KMS-11 (cell line): ENCODE data around the gene CZIB.

ENCODE experiments used
- H2AFZ ChIP-seq: fragments of 200-600 bp; sonication (generic); 2 replicates; pipeline ENCODE4 v1.6.1; 2016; ENCODE audit warnings: antibody characterized with exemption, mixed run types, low read depth
- H3K27ac ChIP-seq: fragments of 200-600 bp; sonication (generic); 2 replicates; pipeline ENCODE4 v1.6.1; 2016; ENCODE audit warnings: mild to moderate bottlenecking, mixed run types
- H3K27me3 ChIP-seq: fragments of 200-600 bp; sonication (generic); 2 replicates; pipeline ENCODE4 v1.6.1; 2017; ENCODE audit warnings: mild to moderate bottlenecking, low read depth, mixed run types, moderate library complexity; ENCODE audit not compliant: insufficient read depth
- H3K36me3 ChIP-seq: fragments of 200-600 bp; sonication (generic); 2 replicates; pipeline ENCODE4 v1.6.1; 2017; ENCODE audit warnings: mild to moderate bottlenecking, mixed run types; ENCODE audit not compliant: insufficient read depth
- H3K4me1 ChIP-seq: fragments of 200-600 bp; sonication (generic); 2 replicates; pipeline ENCODE4 v1.6.1; 2016; ENCODE audit warnings: mild to moderate bottlenecking, low read depth, mixed run types; ENCODE audit not compliant: poor library complexity, severe bottlenecking
- H3K4me2 ChIP-seq: fragments of 200-600 bp; sonication (generic); 2 replicates; pipeline ENCODE4 v1.7.0; 2016; ENCODE audit warnings: mild to moderate bottlenecking, mixed run types
- H3K4me3 ChIP-seq: fragments of 200-600 bp; sonication (generic); IDR thresholded peaks from 2 replicates; pipeline ENCODE4 v1.6.1; 2017; ENCODE audit warnings: low read depth, low read length, mixed read lengths; ENCODE audit not compliant: insufficient read depth
- H3K79me2 ChIP-seq: fragments of 200-600 bp; sonication (generic); 2 replicates; pipeline ENCODE4 v1.6.1; 2016; ENCODE audit warnings: low read depth, mixed run types; ENCODE audit not compliant: insufficient read depth
- H3K9ac ChIP-seq: fragments of 200-600 bp; sonication (generic); 2 replicates; pipeline ENCODE4 v1.6.1; 2016; ENCODE audit warnings: mild to moderate bottlenecking, mixed run types
- H4K20me1 ChIP-seq: fragments of 200-600 bp; sonication (generic); 2 replicates; pipeline ENCODE4 v1.6.1; 2016; ENCODE audit warnings: mild to moderate bottlenecking, mixed run types; ENCODE audit not compliant: insufficient read depth
- TF ChIP-seq, protein P1 (sequence below): fragments of 200-600 bp; sonication (generic); conservative IDR thresholded peaks from 2 replicates; pipeline ENCODE4 v1.6.1; 2017; ENCODE audit warnings: low read depth, mild to moderate bottlenecking, antibody characterized with exemption, low read length, moderate library complexity, mixed read lengths

CZIB gene

GRCh38 chr1:53255031-53255430 lies 34.6 kb upstream of the CZIB start:
- no peaks in the 10 kb centered on the region for H3K4me1 ChIP-seq
- TF ChIP-seq, protein P1, sequence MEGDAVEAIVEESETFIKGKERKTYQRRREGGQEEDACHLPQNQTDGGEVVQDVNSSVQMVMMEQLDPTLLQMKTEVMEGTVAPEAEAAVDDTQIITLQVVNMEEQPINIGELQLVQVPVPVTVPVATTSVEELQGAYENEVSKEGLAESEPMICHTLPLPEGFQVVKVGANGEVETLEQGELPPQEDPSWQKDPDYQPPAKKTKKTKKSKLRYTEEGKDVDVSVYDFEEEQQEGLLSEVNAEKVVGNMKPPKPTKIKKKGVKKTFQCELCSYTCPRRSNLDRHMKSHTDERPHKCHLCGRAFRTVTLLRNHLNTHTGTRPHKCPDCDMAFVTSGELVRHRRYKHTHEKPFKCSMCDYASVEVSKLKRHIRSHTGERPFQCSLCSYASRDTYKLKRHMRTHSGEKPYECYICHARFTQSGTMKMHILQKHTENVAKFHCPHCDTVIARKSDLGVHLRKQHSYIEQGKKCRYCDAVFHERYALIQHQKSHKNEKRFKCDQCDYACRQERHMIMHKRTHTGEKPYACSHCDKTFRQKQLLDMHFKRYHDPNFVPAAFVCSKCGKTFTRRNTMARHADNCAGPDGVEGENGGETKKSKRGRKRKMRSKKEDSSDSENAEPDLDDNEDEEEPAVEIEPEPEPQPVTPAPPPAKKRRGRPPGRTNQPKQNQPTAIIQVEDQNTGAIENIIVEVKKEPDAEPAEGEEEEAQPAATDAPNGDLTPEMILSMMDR: peak; percentile 30
- H2AFZ ChIP-seq: no peak overlapping the region
- H3K79me2 ChIP-seq: no peaks in the 10 kb centered on the region
- H3K4me2 ChIP-seq: no peak overlapping the region
- H4K20me1 ChIP-seq: no peaks in the 10 kb centered on the region
- H3K4me3 ChIP-seq: no peak overlapping the region
- H3K27me3 ChIP-seq: no peaks in the 10 kb centered on the region
- H3K9ac ChIP-seq: no peak overlapping the region
- H3K27ac ChIP-seq: no peak overlapping the region
- peaks cover 7% of the 10 kb centered on the region; the same call in 1 of the 2 replicates for H3K36me3 ChIP-seq

DNA sequence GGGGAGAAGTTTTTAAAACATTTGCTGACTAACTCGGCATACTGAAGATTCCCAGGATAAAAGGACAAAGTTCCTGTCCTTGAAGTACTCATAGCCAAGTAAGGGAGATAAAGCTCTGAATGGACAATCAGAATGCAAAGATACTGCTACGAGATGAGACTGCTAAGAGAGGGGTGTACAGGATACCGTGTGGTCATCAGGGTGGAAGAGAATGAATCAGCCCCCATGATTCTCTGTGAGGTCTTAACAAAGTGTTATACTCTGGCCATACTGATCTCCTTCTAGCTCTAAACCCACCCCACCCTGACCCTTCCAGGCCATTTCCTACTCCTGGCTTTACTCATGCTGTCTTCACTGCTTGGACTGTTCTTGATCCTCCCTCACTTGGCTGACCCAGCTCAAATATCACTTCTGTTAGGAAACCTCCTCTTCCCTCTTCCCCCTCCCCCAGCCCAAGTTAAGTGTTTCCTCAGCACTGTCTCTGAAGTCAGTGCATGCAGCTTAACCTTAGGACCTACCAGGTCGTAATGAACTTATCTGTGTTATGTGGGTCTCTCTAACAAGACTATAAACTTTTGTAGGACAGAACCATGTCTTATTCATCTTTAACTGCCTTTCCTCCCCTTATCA lies 33.7 kb upstream of the CZIB start:
- Histone ChIP-seq H3K4me1 (no peaks in the 10 kb centered on the region), H3K4me2 (no peak overlapping the region), H4K20me1 (no peaks in the 10 kb centered on the region), H2AFZ (no peak overlapping the region), H3K4me3 (no peak overlapping the region), H3K27me3 (no peaks in the 10 kb centered on the region), H3K9ac (no peak overlapping the region), H3K36me3 (peaks cover 7% of the 10 kb centered on the region; the same call in 1 of the 2 replicates), H3K79me2 (no peaks in the 10 kb centered on the region), H3K27ac (no peak overlapping the region)
- TF ChIP-seq, protein P1: no peak

- Histone ChIP-seq H3K27ac (no peak overlapping the region), H2AFZ (no peak overlapping the region), H3K9ac (no peak overlapping the region), H3K4me1 (no peaks in the 10 kb centered on the region), H3K27me3 (no peaks in the 10 kb centered on the region), H3K79me2 (no peaks in the 10 kb centered on the region), H4K20me1 (no peaks in the 10 kb centered on the region), H3K4me2 (no peak overlapping the region), H3K4me3 (no peak overlapping the region), H3K36me3 (peaks cover 7% of the 10 kb centered on the region; the same call in 1 of the 2 replicates)
- TF ChIP-seq, protein P1: no peak
Observed at GRCh38 chr1:53250325-53250724, 29.9 kb upstream of the CZIB start.

DNA sequence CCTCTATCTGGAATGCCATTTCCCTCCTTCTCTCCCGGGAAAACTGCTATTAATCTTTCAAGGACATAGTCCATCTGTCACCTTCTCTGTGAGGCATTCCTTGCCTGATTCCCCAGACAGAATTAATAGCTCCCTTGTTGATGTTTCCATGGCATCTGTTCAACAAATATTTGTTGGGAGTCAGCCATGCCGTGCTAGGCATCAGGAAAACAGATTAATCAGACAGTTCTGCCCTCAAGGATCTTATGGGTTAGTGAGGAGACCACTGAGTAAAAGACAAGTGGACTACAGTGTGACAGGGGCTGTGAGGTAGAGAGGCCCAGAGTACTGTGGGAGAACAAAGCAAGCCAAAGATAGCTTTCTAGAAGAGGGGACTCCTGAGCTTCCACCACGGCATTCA lies 29.3 kb upstream of the CZIB start:
- peaks cover 7% of the 10 kb centered on the region; the same call in 1 of the 2 replicates for H3K36me3 ChIP-seq
- H3K79me2 ChIP-seq: no peaks in the 10 kb centered on the region
- no peak overlapping the region for H3K27ac ChIP-seq
- no peak overlapping the region for H2AFZ ChIP-seq
- H3K4me1 ChIP-seq: no peaks in the 10 kb centered on the region
- H3K27me3 ChIP-seq: no peaks in the 10 kb centered on the region
- no peak overlapping the region for H3K4me2 ChIP-seq
- H3K4me3 ChIP-seq: no peak overlapping the region
- no peaks in the 10 kb centered on the region for H4K20me1 ChIP-seq
- H3K9ac ChIP-seq: no peak overlapping the region
- TF ChIP-seq, protein P1: no peak
